DMS53 treated with DMSO at 0.1 percent for 48 hours (cell line): ENCODE measurements around the gene COL2A1.

Experiments used
- DNase-seq: peaks from one replicate; lab custom pipeline; 2025; ENCODE audit not compliant: unreplicated experiment; lab: John Stamatoyannopoulos, UW

The COL2A1 gene

DNA sequence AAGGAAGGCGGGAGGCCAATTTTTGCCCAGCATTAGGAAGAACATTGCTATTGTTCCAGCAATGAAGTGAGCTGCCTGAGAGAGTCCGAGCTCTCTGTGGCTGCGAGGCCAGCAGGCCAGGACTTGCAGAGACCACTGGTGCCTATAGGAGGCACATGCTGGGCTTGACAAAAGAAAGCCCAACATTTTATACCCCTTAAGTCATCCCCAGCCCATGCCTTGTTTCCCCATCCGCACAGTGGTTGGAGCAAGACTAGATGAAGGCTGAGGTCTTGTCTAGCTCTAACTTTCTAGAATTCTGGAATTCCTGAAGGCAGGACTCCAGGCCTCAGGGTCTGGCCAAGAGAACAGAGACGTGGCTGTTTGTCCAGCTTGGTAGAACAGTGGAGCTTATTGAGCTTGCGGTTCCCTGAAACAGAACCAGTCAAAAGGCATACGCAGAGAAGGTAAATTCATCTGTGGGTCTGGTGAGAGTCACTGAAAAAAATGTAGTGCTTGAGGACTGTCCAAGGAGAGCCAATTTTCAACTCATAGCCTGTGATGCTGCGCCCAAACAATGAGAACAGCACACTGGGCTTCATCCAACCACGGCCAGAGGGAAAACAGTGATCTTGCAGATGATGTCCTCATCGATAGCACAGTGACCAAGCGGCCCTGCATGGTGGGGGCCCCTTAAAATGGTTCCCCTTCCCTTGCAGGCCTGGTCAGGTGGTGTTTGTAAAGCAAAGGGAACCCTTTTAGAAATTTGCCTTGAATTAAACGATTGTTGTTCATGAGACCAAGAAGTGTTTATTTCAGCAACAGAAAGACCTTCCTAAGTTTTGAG is 27.1 kb upstream of the COL2A1 start:
- DNase-seq, result no peak

DNA sequence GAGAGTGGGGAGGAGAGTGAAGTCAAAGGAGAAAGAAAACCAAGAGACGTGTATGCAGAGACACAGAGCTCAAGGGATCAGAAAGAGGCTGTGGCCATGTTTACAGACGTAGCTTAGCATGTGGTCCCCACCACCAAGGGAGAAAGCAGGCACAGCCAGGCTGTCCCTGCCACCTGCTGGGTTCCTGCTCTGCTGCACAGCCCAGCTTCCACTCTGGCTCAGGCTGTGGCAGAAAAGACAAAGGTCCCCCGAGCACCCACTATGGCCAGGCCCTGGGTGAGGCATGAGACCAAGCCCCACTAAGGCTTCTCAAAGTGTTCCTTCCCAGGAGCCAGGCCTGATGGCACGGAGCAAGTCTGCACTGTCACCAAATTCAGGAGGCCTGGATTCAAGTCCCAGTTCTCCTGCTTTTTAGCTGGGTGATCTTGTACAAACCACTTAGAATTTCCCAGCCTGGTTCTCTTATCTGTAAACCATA is 25.9 kb upstream of the COL2A1 start:
- DNase-seq, result no peak

DNA sequence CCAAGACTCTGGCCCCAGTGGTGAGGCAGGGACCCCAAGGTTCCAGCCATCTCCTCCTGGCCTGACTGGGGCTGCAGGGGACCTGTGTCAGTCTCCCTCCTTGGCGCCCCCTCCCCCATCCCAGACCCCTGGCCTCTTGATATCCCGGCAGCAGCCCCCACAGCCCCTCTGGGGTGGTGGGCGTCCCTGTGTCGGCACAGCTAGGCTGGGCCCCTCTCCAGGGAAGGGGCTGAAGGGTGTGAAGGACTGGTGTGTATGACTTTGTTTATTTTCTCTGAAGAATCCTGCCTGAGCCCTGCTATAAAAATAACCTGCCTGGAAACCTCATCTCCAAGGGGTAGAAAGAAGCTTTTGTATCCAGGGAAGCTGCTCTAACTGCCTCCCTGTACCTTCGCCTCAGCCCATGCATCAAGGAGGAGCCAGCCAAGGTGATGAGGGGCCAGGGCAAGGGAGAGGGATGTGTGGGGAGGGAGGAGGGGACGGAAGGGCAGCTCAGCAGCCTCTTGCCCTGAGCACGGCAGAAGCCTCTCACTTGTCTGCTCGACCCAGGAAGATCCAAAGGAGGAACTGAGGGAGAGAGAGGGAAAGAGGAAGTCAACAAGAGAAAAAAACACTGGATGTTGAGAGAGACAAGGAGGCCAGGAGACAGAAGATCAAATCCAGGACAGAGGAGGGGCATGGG is 25.4 kb upstream of the COL2A1 start:
- no peak for DNase-seq

DNA sequence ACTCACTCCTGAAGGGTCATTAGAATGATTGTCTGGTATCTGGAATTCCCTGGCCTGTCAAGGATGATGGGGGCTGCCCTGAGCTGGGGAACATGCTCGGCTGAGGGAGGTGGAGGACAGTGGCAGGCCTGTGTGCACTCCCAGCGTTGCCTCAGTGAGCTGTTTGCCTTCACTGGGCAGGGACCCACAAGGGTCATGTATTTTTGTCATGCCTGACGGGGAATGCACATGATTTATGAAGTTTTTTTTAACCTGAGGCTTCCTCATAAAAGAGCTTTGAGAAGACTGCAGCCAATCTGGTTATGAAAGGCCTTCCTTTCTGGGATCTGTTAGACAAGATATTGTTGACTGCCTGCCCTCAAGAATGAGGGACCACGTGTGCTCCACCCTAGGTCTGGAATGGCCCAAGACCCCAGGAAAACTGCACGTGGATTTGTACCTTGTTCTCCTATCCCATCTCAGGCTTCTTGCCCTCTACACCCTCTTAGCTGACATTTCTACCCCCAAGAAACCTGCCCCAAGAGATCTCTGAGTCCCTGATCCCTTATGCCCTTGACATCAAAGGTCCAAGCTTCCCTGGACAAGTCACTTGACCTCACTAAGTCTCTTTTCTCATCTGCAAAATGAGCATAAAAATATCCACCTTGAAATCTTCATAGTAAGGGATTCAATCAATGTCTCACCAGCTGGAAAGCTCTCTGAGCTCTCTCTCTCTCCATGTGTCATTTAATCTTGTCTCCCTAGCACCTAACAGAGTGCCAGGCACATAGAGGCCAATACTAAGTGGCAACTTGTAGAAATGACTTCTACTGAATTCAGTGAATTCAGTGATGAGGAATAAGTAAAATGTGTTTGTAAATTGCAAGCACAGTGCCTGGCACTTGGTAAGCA is 24.5 kb upstream of the COL2A1 start:
- DNase-seq, result no peak

DNA sequence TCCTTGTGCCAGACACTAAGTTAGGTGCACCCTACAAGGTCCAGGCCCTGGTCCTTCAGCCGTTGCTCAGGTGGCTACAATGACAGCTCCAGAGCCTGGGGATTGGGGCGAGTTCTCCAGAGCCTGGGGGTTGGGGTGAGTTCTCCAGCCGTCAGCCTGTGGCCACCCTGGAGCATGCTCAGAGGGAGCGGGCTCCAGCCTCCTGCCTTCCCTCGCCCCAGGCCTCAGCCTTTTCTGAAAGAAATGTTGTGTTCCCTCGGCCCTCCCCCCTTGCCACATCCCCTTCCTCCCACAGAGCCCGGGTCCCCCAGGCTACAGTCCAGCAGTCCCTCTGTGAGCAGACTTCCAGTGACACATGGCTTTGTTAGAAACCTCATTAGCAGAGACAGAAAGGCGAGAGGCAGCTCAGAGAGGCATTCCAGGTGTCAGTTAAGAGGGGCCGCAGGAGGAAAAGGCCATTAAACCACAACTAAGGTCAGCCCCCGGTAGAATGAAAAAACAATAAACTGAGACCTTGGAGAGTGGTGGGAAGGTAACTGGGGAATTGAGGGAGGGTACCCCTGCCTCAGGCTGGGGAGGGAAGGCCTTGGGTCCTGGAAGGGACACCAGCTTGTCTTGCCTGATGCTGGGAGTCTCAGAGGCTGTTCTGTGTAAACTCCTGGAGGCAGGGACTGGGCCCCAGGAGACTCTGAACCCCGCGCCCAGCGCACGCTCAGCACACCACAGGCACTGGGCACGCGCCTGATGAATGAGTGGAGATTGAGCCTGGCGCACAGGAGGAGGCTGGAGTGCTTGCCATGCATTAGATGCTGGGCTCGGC is 23.1 kb upstream of the COL2A1 start:
- DNase-seq, result no peak

DNA sequence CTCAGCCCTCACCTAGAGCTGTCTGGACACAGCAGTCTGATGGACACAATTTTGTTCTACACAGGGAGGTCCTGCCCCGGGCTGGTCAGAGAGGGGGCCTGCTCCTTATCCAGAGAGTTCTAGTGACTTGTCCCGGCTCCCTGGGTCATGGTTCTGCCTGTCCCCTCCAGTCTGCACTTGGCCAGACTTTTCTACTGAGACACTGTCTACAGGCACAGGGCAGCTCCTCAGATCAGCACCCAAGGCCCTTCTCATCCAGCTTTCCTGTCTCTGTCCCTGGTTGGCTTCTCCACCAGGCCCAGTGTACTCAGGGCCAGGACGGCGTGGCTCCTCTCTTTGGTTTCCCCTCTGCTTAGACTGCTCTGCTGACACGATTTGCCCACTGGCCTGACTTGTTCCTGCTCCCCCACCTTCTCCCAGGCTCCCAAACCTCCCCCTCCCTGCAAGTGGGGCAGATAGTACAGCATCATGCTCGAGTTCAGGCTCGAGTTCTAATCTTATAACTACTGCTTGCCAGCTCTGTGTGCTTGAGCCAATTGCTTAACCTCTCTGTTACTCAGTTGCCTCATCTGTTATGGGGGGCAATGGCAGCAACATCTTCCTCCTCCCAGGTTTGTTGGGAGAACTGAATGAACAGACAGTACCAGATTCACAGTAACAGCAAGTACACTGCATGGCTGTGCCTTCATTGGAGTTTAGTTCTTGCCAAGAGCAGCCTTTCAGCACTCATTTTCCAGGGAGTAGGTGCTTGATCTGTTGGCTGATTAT is 22.0 kb upstream of the COL2A1 start:
- DNase-seq, result no peak

DNA sequence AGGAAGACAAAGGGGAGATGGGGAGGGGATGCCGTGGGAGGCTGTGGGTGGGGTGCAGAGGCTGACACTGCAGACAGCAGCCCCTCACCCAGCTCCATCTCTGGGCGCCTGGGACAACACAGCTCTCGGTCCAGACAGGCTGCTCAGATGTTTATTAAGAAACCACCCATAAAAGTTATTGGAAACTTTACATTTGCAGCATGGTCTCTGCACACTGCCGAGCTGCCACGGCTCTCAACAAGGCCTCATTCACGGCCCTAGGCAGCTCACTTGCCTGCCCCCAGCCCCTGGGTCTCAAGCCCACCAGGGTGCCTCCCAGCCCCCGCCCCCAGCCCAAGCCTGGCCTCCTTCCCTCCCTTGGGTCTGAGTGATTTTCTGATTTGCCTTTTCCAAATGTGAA is 21.0 kb upstream of the COL2A1 start:
- DNase-seq, result no peak

DNA sequence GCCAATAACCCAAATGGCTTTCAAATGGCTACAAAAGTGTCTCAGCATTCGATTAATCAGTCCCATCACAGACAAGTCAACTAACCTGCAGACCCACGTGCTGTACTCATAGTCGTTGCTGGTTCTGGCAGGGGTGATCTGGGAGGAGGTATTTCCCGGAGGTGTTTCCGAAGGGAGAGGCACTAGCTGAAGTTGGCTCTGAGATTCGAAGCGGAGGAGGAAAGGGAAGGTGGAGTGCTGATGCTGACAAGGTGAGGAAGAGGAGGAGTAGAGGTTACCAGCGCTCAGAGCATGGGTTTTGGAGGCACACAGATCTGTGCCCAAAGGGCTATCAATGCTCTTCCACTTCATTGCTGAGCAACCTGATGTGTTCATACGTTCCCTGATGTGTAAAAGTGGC is 20.5 kb upstream of the COL2A1 start:
- DNase-seq, result no peak

DNA sequence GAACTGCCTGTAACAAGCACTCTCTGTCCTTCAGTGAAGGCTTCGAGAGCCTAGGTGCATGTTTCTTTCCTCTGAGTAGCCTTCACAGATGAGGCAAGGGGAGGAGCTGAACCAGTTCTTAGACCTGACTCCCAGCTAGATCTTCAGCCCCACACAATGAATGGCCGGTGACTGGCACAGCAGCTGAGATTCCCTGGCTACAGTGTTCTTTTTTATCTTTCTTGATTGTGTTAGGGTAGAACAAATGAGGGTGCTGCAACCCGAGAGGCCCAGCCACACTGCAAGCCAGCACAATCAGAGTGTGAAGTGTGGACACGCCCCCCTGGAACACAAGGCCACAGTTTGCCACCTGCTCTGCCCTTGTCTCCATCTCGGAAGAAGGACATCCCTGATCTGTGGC is 19.1 kb upstream of the COL2A1 start:
- DNase-seq, result peak; percentile 87

DNA sequence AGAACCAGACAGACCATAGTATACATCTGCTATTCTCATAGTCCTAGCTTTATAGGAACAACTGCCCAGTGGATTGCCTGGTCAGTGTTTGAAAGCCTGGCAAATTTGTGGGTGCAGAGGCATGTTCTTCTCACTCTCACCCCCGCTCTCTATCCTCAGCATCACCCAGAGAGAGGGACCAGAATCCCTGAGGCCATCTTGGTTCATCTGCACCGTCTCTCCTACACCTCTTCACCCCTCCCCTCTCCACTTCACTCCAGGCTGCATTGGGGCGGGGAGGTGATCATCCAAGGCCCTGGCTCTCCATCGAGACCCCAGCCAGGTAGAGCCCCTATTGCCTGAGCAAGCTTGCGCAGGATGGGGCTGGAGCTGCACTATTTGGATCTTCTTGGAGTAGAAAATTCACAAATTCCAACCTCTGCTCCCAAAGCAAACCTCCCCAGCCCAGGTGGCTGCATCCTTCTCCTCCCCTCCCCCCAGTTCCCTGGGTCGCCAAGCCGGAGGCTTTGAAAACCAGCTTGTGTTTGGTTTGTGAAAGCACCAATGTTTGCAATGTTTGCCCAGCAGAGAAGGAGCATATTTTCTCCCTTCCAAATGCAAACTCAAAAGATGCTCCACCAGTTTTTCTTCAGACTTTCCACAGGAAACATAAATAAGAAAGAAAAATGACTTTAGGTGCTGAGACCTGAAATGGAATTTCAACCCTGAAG is 18.6 kb upstream of the COL2A1 start:
- DNase-seq, result no peak

DNA sequence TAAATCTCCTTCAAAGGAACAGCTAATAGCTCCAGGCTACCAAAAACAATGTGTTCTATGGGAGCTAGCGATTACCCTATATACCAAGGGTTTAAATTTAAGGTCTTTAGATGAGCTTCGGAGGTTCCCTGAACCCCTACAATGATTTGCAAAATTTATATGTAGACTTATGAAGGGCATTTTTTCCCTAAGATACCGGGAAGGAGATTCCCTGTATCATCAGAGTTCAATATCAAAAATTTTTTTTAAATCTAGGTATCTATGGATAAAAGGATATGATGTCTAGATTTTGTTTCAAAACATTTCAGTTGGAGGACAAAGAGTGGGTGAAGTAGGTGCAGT is 17.9 kb upstream of the COL2A1 start:
- no peak for DNase-seq

DNA sequence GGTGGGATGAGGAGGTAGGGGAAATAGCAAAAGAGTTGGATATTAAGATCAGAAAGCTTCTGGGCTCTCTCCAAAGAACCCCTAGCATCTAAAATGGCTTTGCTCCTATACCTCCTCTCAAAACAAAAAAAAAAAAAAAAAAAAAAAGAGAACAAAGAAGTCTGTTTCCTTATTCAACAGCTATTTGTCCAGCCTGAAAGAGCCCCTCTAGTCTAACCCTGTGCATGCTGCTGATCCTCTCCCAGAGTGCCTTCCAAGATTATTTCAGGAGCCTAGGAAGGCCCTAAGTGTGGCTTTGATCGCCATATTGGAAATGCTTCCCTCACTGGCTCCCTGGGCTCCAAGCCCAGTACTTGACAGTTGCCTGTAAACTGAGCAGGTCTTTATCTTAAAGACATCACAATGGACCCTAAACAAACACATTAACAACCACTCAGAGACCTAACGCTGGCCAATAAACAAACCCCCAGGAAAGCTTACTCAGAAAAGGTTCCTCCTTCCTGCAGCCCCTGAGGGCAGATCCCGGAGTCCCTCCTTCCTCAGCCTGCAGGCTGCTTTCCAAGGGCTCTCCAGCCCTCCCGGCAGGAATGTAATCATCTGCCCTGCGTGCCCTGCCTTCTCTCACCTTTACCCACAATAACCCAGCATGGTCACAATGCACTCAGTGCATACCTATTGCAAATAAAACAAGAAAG is 17.4 kb upstream of the COL2A1 start:
- no peak for DNase-seq

DNA sequence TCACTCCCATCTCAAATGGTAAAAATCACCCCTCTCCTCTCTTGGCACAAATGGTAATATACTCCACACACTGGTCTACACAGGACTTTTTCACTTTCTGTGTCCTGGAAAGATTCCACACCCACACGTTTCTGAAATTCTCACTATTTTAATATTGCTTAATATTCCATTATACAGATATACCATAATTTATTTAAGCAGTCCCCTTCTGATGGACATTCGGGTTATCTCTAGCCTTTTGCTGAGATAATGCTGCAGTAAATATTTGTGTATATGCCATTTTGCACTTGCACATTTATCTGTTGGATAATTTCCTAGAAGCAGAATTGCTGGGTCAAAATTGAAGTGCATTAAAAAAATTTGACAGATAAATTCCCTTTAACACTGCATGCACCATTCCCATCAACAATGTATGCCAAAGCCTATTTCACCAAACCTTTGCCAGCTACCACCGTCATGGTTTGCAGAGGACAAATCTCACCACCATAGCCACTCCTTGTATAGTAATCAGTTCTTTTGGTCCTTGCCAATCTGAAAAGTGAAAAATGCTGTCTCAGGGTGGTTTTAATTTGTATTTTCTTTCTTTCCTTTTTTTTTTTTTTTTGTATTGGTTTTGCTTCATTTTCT is 15.5 kb upstream of the COL2A1 start:
- DNase-seq, result no peak

DNA sequence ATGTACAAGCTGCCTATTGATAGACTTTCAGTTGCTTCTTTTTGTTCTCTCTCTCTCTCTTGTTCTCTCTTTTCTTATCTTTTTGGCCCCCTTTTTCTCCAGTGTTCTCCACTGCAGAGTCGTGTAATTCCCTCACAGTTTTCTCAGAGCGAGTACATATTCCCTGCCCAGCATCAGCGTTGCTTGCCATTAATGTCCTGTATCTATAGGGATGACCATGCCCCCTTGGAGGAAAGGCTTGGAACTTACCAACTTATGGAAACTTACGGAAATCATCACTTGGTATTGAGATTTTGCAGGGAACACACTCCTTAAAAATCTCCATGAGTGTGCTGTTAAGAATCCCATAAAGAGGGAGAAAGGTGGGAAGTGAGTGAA is 14.3 kb upstream of the COL2A1 start:
- no peak for DNase-seq

DNA sequence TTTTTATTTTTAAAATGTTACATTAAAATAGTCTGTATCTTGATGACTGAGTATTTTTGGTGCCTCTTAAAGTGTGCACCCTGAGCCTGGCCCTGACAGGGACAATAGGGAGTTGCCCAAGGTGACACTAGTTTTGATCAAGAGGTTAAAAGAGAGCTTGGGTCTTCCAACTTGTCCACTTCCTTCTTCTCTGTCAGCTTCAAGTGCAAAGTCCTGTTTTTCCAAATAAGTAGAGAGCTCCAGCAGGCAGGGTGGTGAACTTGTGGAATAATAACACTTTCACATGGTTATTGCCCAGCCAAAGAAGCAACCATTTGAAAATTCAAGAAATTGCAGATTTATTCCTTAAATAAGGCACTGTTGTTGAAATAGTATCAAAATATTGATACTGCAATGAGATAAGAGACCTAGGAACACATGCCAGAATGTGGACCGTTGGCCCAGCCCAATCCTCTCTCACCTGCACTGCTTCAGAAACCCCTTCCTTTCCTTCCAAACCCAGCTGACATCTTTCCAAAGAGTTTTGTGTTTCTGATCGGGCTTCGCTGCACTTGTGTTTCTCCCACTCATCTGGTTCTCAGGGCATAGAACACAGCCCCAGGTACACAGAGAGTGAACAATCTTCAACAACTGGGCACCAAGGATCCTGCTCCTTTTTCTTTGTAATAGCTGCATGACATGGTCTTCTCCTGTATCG is 13.8 kb upstream of the COL2A1 start:
- no peak for DNase-seq

DNA sequence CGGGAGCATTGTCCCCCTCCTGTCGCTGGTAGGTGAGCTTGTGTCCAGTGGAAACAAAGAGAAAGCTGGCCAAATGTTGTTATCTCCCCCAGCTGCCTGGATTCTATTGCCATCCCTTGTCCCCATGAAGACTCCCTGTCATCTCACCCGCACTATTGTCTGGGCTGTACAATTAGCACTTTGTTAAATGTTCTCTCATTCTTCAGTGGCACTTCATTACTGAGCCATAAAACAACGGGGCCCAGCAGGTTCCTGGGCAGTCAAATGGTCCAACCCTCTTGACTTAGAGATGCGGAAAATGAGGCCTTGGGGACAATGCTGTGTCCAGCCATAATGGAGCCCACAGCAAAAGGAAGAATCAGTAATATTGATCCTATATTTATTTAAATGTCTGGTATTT is 13.2 kb upstream of the COL2A1 start:
- DNase-seq, result no peak

DNA sequence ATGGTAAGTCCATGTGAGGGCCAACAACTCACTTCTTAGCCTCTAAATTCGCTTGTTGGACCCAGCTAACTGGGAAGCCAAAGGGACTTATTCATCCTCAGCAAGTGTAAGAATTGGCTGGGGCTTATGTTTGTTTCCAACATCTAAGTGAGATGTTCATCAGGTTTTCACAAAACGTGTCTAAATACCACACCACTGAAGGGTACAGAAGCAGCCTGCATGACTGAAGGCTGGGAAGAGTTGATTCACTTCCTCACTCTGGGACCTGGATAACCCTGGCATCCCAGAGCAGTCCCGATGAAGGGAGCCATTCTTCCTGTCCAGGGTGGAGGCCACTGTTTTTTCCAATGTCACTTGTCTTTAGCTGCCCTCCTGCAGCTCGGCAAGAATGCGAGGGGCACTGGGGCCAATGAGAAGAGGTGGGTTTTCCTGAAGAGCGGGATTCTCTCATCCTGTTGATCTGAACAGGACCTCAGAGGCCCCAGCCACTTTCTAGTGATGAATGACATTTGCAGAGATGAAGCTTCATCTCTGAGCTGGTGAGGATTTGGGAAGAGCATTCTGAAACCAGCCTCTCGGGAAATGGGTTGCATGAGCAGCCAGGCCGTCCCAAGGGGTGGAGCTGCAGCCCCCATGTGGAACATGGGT is 12.2 kb upstream of the COL2A1 start:
- DNase-seq, result no peak
